ENCODE results near the gene MEAF6.

Gene MEAF6

DNA sequence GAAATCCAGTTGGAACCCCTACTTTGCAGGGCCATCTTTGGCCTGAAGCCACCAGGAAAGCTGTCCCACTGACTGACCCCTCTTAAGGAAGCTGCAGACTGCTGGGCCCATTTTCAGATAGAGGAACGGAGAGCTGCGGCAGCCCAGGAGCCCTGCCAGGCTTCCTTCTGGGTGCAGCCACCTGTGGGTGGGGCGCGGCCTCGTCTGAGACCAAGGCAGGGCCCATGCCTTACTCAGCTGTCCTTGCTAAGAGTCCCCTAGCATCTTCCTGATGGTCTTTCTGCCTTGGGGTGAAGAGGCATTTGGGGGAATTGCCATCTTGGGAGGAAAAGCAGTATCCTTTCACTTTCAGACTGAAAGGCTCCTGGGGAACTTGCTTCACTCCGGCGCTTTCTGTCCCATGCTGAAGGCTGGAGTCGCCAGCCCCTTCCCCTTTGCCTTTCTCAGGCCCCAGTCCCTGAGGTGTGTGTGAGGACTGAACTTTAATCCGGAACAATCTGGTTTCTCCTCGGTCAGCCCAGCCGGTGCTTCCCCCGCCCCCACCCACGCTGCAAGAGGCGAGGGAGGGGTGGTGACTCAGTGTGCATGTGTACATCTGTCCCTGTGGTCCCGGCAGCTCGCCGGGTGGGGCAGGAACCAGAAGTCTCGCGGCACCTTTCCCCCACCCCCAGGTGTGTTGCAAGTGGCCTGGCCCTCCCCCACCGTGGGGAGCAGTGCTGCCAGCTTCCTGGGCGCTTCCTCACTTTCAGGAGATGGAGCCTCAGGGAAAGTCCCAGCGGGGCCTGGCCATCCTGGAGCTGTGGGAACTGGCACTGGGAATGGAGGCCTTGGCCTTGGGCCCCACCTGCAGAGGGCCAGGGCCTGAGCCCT lies 35.1 kb downstream of the MEAF6 start:
- TF ChIP-seq CTCF (IDR thresholded peaks at IDR 0.05; ENCODE audit: low read depth, low read length) = no peak
- peak overlapping the region; percentile 21 to 88 for H3K4me3 ChIP-seq (replicated peaks in 1 of 2; ENCODE audit: low read depth in 2 of 2, low read length in 2 of 2)
- peak; percentile 81 to 95 for DNase-seq (ENCODE audit: low read depth in 2 of 2)

DNA sequence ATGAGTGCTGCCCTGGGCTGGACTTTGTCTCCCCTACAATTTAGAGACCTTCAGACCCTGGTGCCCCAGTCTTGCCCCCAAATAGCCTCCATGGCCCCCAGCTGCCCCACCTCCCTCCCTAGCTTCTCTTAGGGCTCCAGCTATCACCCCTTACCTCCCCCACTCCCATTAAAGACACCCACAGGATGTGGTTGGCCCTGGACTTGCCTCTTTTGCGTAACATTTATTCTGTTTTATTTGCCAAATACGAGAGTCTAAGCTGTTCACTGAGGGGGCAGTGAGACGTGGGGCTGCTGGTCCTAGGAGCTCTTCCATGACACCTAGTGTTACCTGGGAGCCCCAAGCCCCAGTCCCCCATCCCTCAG lies 35.7 kb downstream of the MEAF6 start:
- TF ChIP-seq CTCF (IDR thresholded peaks at IDR 0.05; ENCODE audit: low read depth, low read length) = no peak
- DNase-seq (ENCODE audit: low read depth in 2 of 2) = peak; percentile 56 to 77
- peak overlapping the region; percentile 21 to 88 for H3K4me3 ChIP-seq (replicated peaks in 1 of 2; ENCODE audit: low read depth in 2 of 2, low read length in 2 of 2)

GRCh38 chr1:37478451-37478881 lies 36.1 kb downstream of the MEAF6 start:
- H3K4me3 ChIP-seq (replicated peaks in 1 of 2; ENCODE audit: low read depth in 2 of 2, low read length in 2 of 2) = peak overlapping the region; percentile 23 to 88
- no peak for TF ChIP-seq CTCF (IDR thresholded peaks at IDR 0.05; ENCODE audit: low read depth, low read length)
- peak; percentile 24 to 84 for DNase-seq (ENCODE audit: low read depth in 2 of 2)

GRCh38 chr1:37477946-37478345 lies 36.6 kb downstream of the MEAF6 start:
- peak overlapping the region; percentile 74 to 88 for H3K4me3 ChIP-seq (replicated peaks in 1 of 2; ENCODE audit: low read depth in 2 of 2, low read length in 2 of 2)
- peak in 1 of 2 donors; percentile 16 for DNase-seq (ENCODE audit: low read depth in 2 of 2)
- TF ChIP-seq CTCF (IDR thresholded peaks at IDR 0.05; ENCODE audit: low read depth, low read length) = no peak

DNA sequence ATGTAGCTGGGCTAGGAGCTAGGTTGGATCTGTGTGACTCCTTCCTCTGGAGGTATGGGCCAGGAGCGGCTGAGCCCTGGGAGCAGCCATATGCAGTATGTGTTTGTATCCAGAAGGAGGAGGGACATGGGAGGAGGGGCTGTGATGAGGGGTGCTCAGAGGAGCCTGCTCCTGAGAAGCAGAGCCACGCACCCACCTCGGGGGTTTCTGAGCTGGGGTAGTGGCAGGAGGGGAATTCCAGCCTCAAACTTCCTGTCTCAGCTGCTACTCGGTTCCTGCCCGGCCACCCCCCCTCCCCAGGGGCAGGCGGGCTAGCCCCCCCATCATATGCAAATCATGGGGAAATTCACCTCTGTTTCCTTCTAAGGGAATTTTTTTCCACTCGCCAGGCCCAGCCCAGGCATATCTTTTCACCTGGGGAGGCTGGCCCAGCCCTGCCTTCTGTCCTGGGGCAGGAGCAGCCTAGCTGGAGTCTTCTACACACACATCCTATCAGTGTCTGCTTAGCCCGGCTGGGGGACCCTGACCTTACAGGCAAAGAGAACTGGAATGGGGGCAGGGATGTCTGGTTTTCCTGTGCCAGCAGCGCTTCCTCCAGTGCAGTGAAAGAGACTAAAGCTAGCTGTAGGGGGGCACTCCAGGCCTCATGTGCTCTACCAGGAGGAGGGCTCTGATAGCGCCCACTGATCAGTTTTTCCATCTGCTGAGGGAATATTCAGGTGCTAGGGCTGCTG lies 37.2 kb downstream of the MEAF6 start:
- no peak for TF ChIP-seq CTCF (IDR thresholded peaks at IDR 0.05; ENCODE audit: low read depth, low read length)
- H3K4me3 ChIP-seq (replicated peaks in 1 of 2; ENCODE audit: low read depth in 2 of 2, low read length in 2 of 2) = peak overlapping the region; percentile 74 to 88
- DNase-seq (ENCODE audit: low read depth in 2 of 2) = peak; percentile 50 to 87

- no peak for TF ChIP-seq CTCF (IDR thresholded peaks at IDR 0.05; ENCODE audit: low read depth, low read length)
- DNase-seq (ENCODE audit: low read depth in 2 of 2) = peak; percentile 90 to 92
- peak overlapping the region; percentile 74 to 88 for H3K4me3 ChIP-seq (replicated peaks in 1 of 2; ENCODE audit: low read depth in 2 of 2, low read length in 2 of 2)
These were observed 37.9 kb downstream of the MEAF6 start for GRCh38 chr1:37476460-37477197.
